ENCODE data around the gene TMEM131L. TPM values are rescaled to one million over a fixed set of nuclear protein-coding genes. Genes with fewer than 3 reads are reported as not detected.
"Not testable (repeated sequence)": the region's sequence is repeated elsewhere in the genome, so short reads cannot be mapped to it uniquely, and the experiment has no call there.

Gene TMEM131L
- total RNA-seq, 1 donor from 2014 or later: 27.0 TPM

- no peak for DNase-seq (ENCODE audit: low spot score)
Measured at GRCh38 chr4:153535772-153536513, 69.8 kb downstream of the TMEM131L start.

DNA sequence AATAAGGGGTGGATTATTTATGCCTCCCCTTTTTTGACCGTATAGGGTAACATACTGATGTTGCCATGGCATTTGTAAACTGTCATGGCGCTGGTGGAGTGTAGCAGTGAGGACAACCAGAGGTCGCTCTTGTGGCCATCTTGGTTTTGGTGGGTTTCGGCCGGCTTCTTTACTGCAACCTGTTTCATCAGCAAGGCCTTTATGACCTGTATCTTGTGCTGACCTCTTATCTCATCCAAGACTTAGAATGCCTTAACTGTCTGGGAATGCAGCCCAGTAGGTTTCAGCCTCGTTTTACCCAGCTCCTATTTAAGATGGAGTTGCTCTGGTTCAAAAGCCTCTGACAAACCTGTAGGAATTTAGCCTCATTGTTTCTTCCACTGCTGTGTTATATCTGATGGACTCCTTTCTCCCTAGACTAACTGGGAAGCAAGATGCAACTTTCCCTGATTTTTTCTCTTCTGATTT lies 71.4 kb downstream of the TMEM131L start:
- no peak for DNase-seq (ENCODE audit: low spot score)

GRCh38 chr4:153538487-153539357 lies 72.6 kb downstream of the TMEM131L start:
- DNase-seq (ENCODE audit: low spot score): no peak

- DNase-seq (ENCODE audit: low spot score): no peak
Measured at GRCh38 chr4:153539422-153539821, 73.3 kb downstream of the TMEM131L start.

- no peak for DNase-seq (ENCODE audit: low spot score)
Measured at GRCh38 chr4:153541456-153542096, 75.4 kb downstream of the TMEM131L start.

- no peak for DNase-seq (ENCODE audit: low spot score)
Measured at GRCh38 chr4:153542131-153542530, 76.0 kb downstream of the TMEM131L start.

GRCh38 chr4:153542834-153543233 lies 76.7 kb downstream of the TMEM131L start:
- no peak for DNase-seq (ENCODE audit: low spot score)

DNA sequence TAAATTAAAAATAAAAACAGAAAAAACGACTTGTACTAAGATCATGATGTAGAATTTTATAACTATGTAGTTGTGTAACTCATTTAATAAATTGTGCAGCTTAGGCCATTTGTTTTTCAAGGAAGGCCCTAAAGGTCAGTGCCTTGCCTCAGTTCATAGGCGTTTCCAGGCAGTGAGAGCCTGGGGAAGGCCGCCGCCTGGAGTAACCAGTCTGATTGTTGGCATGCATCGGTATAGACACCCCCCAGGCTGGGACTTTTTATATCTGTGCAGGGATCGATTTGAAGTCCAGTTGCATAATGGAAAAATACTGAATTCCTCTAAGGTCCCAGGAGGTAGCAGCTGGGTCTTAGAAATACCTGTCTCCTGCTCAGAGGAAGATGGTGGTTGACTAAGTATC lies 77.2 kb downstream of the TMEM131L start:
- no peak for DNase-seq (ENCODE audit: low spot score)

GRCh38 chr4:153545822-153546221 lies 79.7 kb downstream of the TMEM131L start:
- DNase-seq (ENCODE audit: low spot score): no peak

GRCh38 chr4:153546280-153546679 lies 80.1 kb downstream of the TMEM131L start:
- no peak for DNase-seq (ENCODE audit: low spot score)

- DNase-seq (ENCODE audit: low spot score): no peak
Measured at GRCh38 chr4:153547520-153547919, 81.4 kb downstream of the TMEM131L start.

- not testable (repeated sequence) for DNase-seq (ENCODE audit: low spot score)
Measured at GRCh38 chr4:153548907-153549306, 82.7 kb downstream of the TMEM131L start.

DNA sequence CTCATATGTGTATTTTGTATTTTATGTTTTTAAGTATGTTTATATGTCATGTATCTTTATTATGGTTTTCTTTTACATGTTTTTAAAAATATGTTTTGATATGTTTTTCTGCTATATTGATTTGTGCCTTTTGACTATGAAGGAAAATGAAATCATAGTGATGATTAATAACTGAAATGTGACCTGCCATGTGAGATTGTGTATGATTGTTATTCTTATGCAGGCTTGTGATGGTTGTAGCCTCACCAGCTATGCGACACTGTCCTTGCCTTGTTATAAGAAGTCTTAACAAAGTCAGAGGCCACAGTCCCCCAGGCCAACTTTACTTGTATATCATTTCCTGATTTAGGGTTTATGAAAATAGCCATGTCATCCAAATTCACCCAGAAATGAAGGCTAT lies 83.2 kb downstream of the TMEM131L start:
- no peak for DNase-seq (ENCODE audit: low spot score)

DNA sequence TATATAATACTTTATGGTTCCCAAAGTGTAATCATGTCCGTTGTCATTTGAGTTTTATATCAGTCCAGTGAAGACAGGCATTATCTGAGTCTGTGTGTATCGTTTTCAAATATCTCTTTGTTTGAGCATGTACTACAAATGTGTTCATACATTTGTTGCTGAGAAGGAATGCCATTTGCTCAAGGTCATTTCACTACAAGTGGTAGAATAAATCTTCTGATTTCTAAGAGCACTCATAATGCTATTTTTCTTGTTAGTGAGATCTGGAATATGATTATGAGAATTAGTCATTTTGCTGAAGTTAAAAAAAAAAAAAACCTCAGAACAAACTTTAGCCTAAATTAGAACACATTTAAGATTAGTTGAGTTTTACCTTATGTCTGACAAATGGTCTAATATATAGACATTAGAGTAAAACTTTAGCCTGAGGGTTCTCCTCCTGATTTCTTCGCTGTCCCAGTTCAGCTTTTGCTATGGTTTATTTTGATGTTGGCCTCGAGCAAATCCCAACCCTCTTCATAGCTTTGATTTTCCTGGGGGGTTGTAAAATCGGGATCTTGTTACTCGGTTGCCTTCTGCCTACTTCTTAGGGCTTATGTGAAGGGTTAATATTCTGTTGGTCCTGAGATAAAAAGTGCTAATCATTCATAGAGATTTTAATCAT lies 87.1 kb downstream of the TMEM131L start:
- DNase-seq (ENCODE audit: low spot score): no peak

DNA sequence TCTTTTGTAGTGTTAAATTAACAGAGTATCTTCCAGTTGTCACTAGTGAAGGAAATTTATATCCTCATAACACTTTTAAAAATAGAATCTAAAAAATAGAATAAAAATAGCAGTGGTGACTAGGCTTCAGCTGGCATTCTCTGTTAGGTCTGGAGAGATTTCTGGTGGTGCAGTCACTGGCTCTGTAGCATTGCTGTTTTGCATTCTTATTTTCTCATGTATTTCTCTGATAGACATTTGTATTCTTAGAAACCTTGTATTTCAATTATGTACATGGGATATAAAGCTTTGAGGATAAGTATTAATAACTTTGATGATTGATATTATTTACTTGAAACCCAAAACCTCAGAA lies 87.6 kb downstream of the TMEM131L start:
- no peak for DNase-seq (ENCODE audit: low spot score)

- no peak for DNase-seq (ENCODE audit: low spot score)
Measured at GRCh38 chr4:153555730-153556434, 89.7 kb downstream of the TMEM131L start.

GRCh38 chr4:153556435-153556815 lies 90.3 kb downstream of the TMEM131L start:
- no peak for DNase-seq (ENCODE audit: low spot score)

DNA sequence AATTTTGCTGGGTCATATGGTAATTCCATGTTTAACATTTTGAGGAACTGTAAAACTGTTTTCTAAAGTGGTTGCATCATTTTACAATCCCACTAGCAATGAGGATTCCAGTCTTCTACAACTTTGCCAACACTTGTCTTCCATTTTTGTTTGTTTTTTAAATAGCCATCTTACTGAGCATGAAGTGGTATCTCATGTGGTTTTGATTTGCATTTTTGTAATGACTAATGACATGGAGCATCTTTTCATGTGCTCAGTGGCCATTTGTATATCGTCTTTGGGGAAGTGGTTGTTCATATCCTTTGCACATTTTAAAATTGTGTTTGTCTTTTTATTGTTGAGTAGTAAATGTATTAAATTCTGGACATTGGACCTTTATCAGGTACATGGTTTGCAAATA lies 94.7 kb downstream of the TMEM131L start:
- no peak for DNase-seq (ENCODE audit: low spot score)

DNA sequence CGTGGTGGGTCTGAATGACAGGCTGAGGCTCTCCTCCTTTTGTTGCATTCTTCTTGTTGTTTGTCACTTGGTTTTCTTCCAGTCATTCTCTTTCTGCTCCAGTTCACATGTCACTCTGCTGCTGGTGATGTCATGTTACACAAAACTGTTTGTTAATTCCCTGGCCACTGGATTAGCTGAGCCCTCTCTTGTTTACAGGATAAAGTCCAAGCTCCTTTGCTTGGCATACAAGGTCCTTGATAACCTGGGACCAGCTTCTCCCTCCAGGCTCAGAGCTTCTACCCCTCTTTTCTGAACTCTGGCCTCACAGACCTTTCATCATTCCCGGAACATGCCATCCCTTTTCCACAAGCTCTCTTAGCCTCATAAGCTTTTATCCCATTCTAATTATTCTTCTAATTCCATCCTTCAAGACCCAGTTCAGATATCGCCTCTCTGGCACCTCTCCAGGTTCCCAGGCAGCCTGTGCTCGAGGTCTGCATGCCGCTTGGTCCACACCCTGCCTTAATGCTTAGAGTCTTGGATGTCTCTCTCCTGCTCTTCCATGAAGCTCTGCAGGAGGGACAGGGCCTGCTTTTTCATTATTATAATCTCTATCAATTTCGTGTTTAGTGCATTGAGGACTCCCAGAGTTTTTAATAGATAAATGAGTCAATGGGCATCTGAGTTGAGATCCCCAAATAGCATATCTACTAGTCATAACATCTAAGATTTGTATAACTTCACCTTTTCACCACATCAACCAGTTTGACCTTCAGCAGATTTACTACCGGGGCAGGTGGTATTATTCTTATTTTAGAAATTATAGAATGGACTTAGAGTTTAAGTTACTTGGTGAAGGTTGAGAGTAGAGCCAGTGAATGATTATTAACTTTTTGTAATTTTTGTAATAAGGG lies 98.7 kb downstream of the TMEM131L start:
- DNase-seq (ENCODE audit: low spot score): no peak
